ENCODE results near the gene TBXT. TPM values are rescaled to one million over a fixed set of nuclear protein-coding genes. Genes with fewer than 3 reads are reported as not detected.

Gene TBXT
- total RNA-seq, 4 donors from 2014 or later = not detected

- DNase-seq (ENCODE audit: low spot score in 2 of 2) = no peak
- WGBS, 2 donors = 81 to 84% methylated on average over 17 of the region's 17 CpGs
Measured at GRCh38 chr6:166204852-166205650, 37.4 kb upstream of the TBXT start.

GRCh38 chr6:166203641-166204222, 36.1 kb upstream of the TBXT start:
- TF ChIP-seq CTCF (IDR thresholded peaks at IDR 0.05) (no peak), POLR2A (IDR thresholded peaks at IDR 0.05) (no peak), EP300 (IDR thresholded peaks at IDR 0.05) (no peak)
- Histone ChIP-seq H3K4me3 (no peak overlapping the region), H3K4me1 (peaks cover 0 to 6% (median 0%) of the 10 kb centered on the region in 4 donors), H3K27ac (no peak overlapping the region), H3K27me3 (no peaks in the 10 kb centered on the region), H3K36me3 (no peaks in the 10 kb centered on the region), H3K9me3 (no peaks in the 10 kb centered on the region)
- DNase-seq (ENCODE audit: low spot score in 2 of 2) = no peak
- 86% methylated on average over 14 of the region's 14 CpGs for WGBS, 2 donors

More at GRCh38 chr6:166204852-166205650, 37.4 kb upstream of the TBXT start:
- Histone ChIP-seq H3K4me3 (no peak overlapping the region), H3K9me3 (no peaks in the 10 kb centered on the region), H3K27me3 (no peaks in the 10 kb centered on the region), H3K27ac (no peak overlapping the region), H3K4me1 (peaks cover 0 to 6% (median 0%) of the 10 kb centered on the region in 4 donors), H3K36me3 (no peaks in the 10 kb centered on the region)
- no peak for TF ChIP-seq EP300 (IDR thresholded peaks at IDR 0.05)
- TF ChIP-seq CTCF (IDR thresholded peaks at IDR 0.05) = no peak
- no peak for TF ChIP-seq POLR2A (IDR thresholded peaks at IDR 0.05)

- no peak for TF ChIP-seq CTCF (IDR thresholded peaks at IDR 0.05)
- no peak for TF ChIP-seq POLR2A (IDR thresholded peaks at IDR 0.05)
- TF ChIP-seq EP300 (IDR thresholded peaks at IDR 0.05) = no peak
- no peak overlapping the region for H3K27ac ChIP-seq
- 52 to 62% methylated on average over 9 of the region's 9 CpGs for WGBS, 2 donors
- no peaks in the 10 kb centered on the region for H3K27me3 ChIP-seq
- H3K36me3 ChIP-seq = no peaks in the 10 kb centered on the region
- H3K4me3 ChIP-seq = no peak overlapping the region
- H3K4me1 ChIP-seq = peaks cover 0 to 6% (median 0%) of the 10 kb centered on the region in 4 donors
- H3K9me3 ChIP-seq = no peaks in the 10 kb centered on the region
- DNase-seq (ENCODE audit: low spot score in 2 of 2) = no peak
Measured at GRCh38 chr6:166203003-166203640, 35.5 kb upstream of the TBXT start.

GRCh38 chr6:166202321-166202733, 34.7 kb upstream of the TBXT start:
- 63 to 69% methylated on average over 9 of the region's 9 CpGs for WGBS, 2 donors
- H3K27me3 ChIP-seq = no peaks in the 10 kb centered on the region
- no peak overlapping the region for H3K4me3 ChIP-seq
- H3K27ac ChIP-seq = no peak overlapping the region
- H3K4me1 ChIP-seq = peaks cover 0 to 7% (median 0%) of the 10 kb centered on the region in 4 donors
- no peak for DNase-seq (ENCODE audit: low spot score in 2 of 2)
- H3K36me3 ChIP-seq = no peaks in the 10 kb centered on the region
- no peaks in the 10 kb centered on the region for H3K9me3 ChIP-seq
- TF ChIP-seq POLR2A (IDR thresholded peaks at IDR 0.05) = no peak
- no peak for TF ChIP-seq EP300 (IDR thresholded peaks at IDR 0.05)
- no peak for TF ChIP-seq CTCF (IDR thresholded peaks at IDR 0.05)

- H3K27me3 ChIP-seq = no peaks in the 10 kb centered on the region
- H3K4me3 ChIP-seq = no peak overlapping the region
Measured at GRCh38 chr6:166201878-166202277, 34.2 kb upstream of the TBXT start.

More at GRCh38 chr6:166201878-166202277, 34.2 kb upstream of the TBXT start:
- H3K4me1 ChIP-seq = peaks cover 0 to 11% (median 0%) of the 10 kb centered on the region in 4 donors
- 58 to 70% methylated on average over 2 of the region's 2 CpGs for whole genome bisulfite sequencing, 2 donors
- H3K9me3 ChIP-seq = no peaks in the 10 kb centered on the region
- no peak for DNase-seq (ENCODE audit: low spot score in 2 of 2)
- no peak for TF ChIP-seq CTCF (IDR thresholded peaks at IDR 0.05)
- no peak for TF ChIP-seq POLR2A (IDR thresholded peaks at IDR 0.05)
- TF ChIP-seq EP300 (IDR thresholded peaks at IDR 0.05) = no peak
- H3K36me3 ChIP-seq = no peaks in the 10 kb centered on the region
- no peak overlapping the region for H3K27ac ChIP-seq
